Kidney (tissue), 14 donors: ENCODE data around the gene PARP9. TPM values are rescaled to one million over a fixed set of nuclear protein-coding genes. Genes with fewer than 3 reads are reported as not detected.
"Not testable (repeated sequence)": the region's sequence is repeated elsewhere in the genome, so short reads cannot be mapped to it uniquely, and the experiment has no call there.

ENCODE experiments used
- DNase-seq, 5 donors: peaks; one replicate each; pipeline ENCODE4 v3.0.0-alpha.2; 2013 to 2020
- FAIRE-seq: peaks from 2 replicates; lab custom pipeline; 2012; peaks lifted over from hg19 to GRCh38; lab: Jason Lieb, UNC
- H3K27ac ChIP-seq, 2 donors: one replicate each; pipeline ENCODE4 v1.7.0; 2013; ENCODE audit warnings: low read depth in 2 of 2, low read length in 2 of 2, inconsistent platforms in 1 of 2
- H3K27me3 ChIP-seq: one replicate; pipeline ENCODE4 v1.7.1; 2013; ENCODE audit warnings: low read length, inconsistent platforms; ENCODE audit not compliant: control insufficient read depth, insufficient read depth
- H3K36me3 ChIP-seq, 3 donors: one replicate each; pipeline versions ENCODE4 v1.7.0 to v1.7.1; 2013; ENCODE audit warnings: low read length in 3 of 3, control low read depth in 1 of 3, inconsistent platforms in 1 of 3; ENCODE audit not compliant: insufficient read depth in 3 of 3, control insufficient read depth in 2 of 3
- H3K4me1 ChIP-seq, 3 donors: one replicate each; pipeline versions ENCODE4 v1.7.0 to v1.7.1; 2013; ENCODE audit warnings: low read length in 3 of 3, inconsistent platforms in 1 of 3, low read depth in 1 of 3; ENCODE audit not compliant: control insufficient read depth in 2 of 3, insufficient read depth in 2 of 3
- H3K4me3 ChIP-seq, 3 donors: one replicate each; pipeline versions ENCODE4 v1.7.0 to v1.8.1; 2013; ENCODE audit warnings: low read length in 3 of 3, control low read depth in 1 of 3, inconsistent platforms in 1 of 3
- H3K9ac ChIP-seq, 3 donors: one replicate each; pipeline versions ENCODE4 v1.7.0 to v1.7.1; 2013; ENCODE audit warnings: low read length in 3 of 3, control low read depth in 1 of 3, inconsistent platforms in 1 of 3
- H3K9me3 ChIP-seq, 3 donors: one replicate each; pipeline versions ENCODE4 v1.7.0 to v1.7.1; 2013; ENCODE audit warnings: low read length in 3 of 3, control low read depth in 1 of 3, inconsistent platforms in 1 of 3; ENCODE audit not compliant: control insufficient read depth in 2 of 3, insufficient read depth in 1 of 3
- CTCF ChIP-seq: IDR thresholded peaks from 3 replicates; pipeline ENCODE4 v1.5.1; 2012; ENCODE audit warnings: mild to moderate bottlenecking, moderate library complexity, borderline replicate concordance; ENCODE audit not compliant: insufficient read depth; ENCODE audit errors: extremely low read depth
- intact Hi-C: fragments of 100-400 bp; cut with DNase I; formaldehyde crosslinking; loops from one replicate; pipeline ENCODE4 v1.11.1; 2022
- polyA plus RNA-seq: library from polyadenylated mRNA; stranded (reverse); fragments of 350-450 nt; fragmentation: Illumina TruSeq; extraction: RNeasy Lipid Tissue Mini Kit (QIAGEN cat#74804); gene quantifications from one replicate; pipeline ENCODE4 v1.2.3, GENCODE V29; 2014; ENCODE audit warnings: low read depth, low replicate concordance; ENCODE audit not compliant: insufficient read depth
- total RNA-seq: library from RNA; stranded (reverse); fragmentation: NEBNext Ultra II Directional; extraction: Animal tissue kit (Norgen Biotek cat#: 25700); gene quantifications from one replicate; pipeline ENCODE4 v1.2.1, GENCODE V29; 2021
- donor health status: control.
- donor health status: control.
- donor health status: control.
- donor health status: control.
- donor health status: control.
- donor health status: DM: yes; HTN: yes; CAD: no.
- donor health status: Normal renal cell carcinoma (clear cell type).

PARP9 gene
- total and polyA plus RNA-seq, 2 donors from 2014 or later = 27.8 to 54.0 TPM

- DNase-seq (no peak), FAIRE-seq (no peak)
- Histone ChIP-seq H3K36me3 (no peaks in the 10 kb centered on the region), H3K9me3 (no peaks in the 10 kb centered on the region), H3K27me3 (no peaks in the 10 kb centered on the region), H3K9ac (no peak overlapping the region), H3K27ac (no peak overlapping the region), H3K4me1 (peaks cover 0 to 3% (median 2%) of the 10 kb centered on the region in 3 donors), H3K4me3 (no peak overlapping the region)
- no peak for TF ChIP-seq CTCF
- intact Hi-C loops = no loop called here
Measured at GRCh38 chr3:122510878-122511535, 53.1 kb downstream of the PARP9 start.

GRCh38 chr3:122508944-122509343 lies 55.2 kb downstream of the PARP9 start:
- H3K9me3 ChIP-seq, DNase-seq, H3K36me3 ChIP-seq, H3K4me1 ChIP-seq, FAIRE-seq, H3K9ac ChIP-seq, intact Hi-C loops, H3K4me3 ChIP-seq, H3K27me3 ChIP-seq, H3K27ac ChIP-seq: not testable (repeated sequence)

- Histone ChIP-seq H3K27me3 (no peaks in the 10 kb centered on the region), H3K9ac (no peak overlapping the region), H3K4me1 (peaks cover 0 to under 1% (median 0%) of the 10 kb centered on the region in 3 donors), H3K36me3 (no peaks in the 10 kb centered on the region), H3K4me3 (no peak overlapping the region), H3K27ac (no peak overlapping the region), H3K9me3 (no peaks in the 10 kb centered on the region)
- FAIRE-seq (no peak), DNase-seq (no peak)
- TF ChIP-seq CTCF = no peak
- intact Hi-C loops = no loop called here
Measured at GRCh38 chr3:122508135-122508914, 55.8 kb downstream of the PARP9 start.

GRCh38 chr3:122506450-122506849 lies 57.6 kb downstream of the PARP9 start:
- Histone ChIP-seq H3K27me3 (no peaks in the 10 kb centered on the region), H3K4me1 (peaks cover 0 to 5% (median 0%) of the 10 kb centered on the region in 3 donors), H3K4me3 (no peak overlapping the region), H3K9me3 (no peaks in the 10 kb centered on the region), H3K27ac (no peak overlapping the region), H3K36me3 (no peaks in the 10 kb centered on the region), H3K9ac (no peak overlapping the region)
- DNase-seq = no peak
- no peak for FAIRE-seq
- intact Hi-C loops = no loop called here
- no peak for TF ChIP-seq CTCF
